IMR-90 (cell line): ENCODE data around the gene IFIT2. TPM values are rescaled to one million over a fixed set of nuclear protein-coding genes. Genes with fewer than 3 reads are reported as not detected.
A peak's percentile ranks its signal among the peaks of the same experiment; 100 is the strongest.

Experiments
- ATAC-seq: fragments of 200-7000 bp; cut with Tn5 transposase; 2 replicates; pipeline ENCODE4 v1.9.1; 2020; ENCODE audit warnings: low read depth, mild to moderate bottlenecking, moderate library complexity
- BruUV-seq: library from RNA; stranded (reverse); fragments of 400-500 nt; replicated peaks from 2 replicates; lab custom pipeline; 2021; lab: Mats Ljungman, UMichigan
- CTCF ChIA-PET: fragments of 300-600 bp; formaldehyde crosslinking; extraction: SDS; loops from one replicate; lab custom pipeline; 2021; ENCODE audit warnings: antibody characterized with exemption; lab: Yijun Ruan, JAX
- POLR2A ChIA-PET: fragments of 300-600 bp; sonication (Branson Sonifier 250); formaldehyde crosslinking; loops from one replicate; lab custom pipeline; 2022; ENCODE audit warnings: antibody characterized with exemption; ENCODE audit not compliant: unreplicated experiment; lab: Charles Lee
- DNase-seq: peaks from one replicate; pipeline ENCODE4 v3.0.0; 2013
- H2AFZ ChIP-seq: replicated peaks from 2 replicates; pipeline ENCODE3; 2013; ENCODE audit warnings: low read length, mild to moderate bottlenecking; ENCODE audit not compliant: poor library complexity
- H2AK5ac ChIP-seq: 2 replicates; pipeline ENCODE4 v1.6.1; 2013; ENCODE audit warnings: low read depth, low read length, inconsistent platforms
- H2AK9ac ChIP-seq: replicated peaks from 2 replicates; pipeline ENCODE3; 2013; ENCODE audit warnings: mild to moderate bottlenecking, low read depth, low read length, moderate library complexity; ENCODE audit not compliant: poor library complexity
- H2BK120ac ChIP-seq: 2 replicates; pipeline ENCODE4 v1.6.1; 2013; ENCODE audit warnings: low read depth, low read length, inconsistent platforms
- H2BK15ac ChIP-seq: 3 replicates; pipeline ENCODE4 v1.6.1; 2013; ENCODE audit warnings: low read depth, low read length, inconsistent platforms
- H2BK20ac ChIP-seq: 2 replicates; pipeline ENCODE4 v1.6.1; 2013; ENCODE audit warnings: low read depth, mild to moderate bottlenecking, inconsistent platforms, low read length, moderate library complexity
- H2BK5ac ChIP-seq: 2 replicates; pipeline ENCODE4 v1.6.1; 2013; ENCODE audit warnings: mild to moderate bottlenecking, low read depth, low read length, inconsistent platforms; ENCODE audit not compliant: poor library complexity, severe bottlenecking
- H3K14ac ChIP-seq: replicated peaks from 2 replicates; pipeline ENCODE4 v1.6.1; 2013; ENCODE audit warnings: low read depth, low read length, inconsistent platforms
- H3K18ac ChIP-seq: 2 replicates; pipeline ENCODE4 v1.6.1; 2013; ENCODE audit warnings: low read depth, low read length, control low read depth
- H3K23ac ChIP-seq: 2 replicates; pipeline ENCODE4 v1.6.1; 2013; ENCODE audit warnings: low read depth, low read length, inconsistent platforms
- H3K27ac ChIP-seq: 2 replicates; pipeline ENCODE4 v1.5.1; 2013; ENCODE audit warnings: mild to moderate bottlenecking, control low read depth, low read length; ENCODE audit not compliant: insufficient read depth
- H3K27me3 ChIP-seq: 2 replicates; pipeline ENCODE4 v1.6.1; 2013; ENCODE audit warnings: low read length; ENCODE audit not compliant: control insufficient read depth, insufficient read depth
- H3K36me3 ChIP-seq: 2 replicates; pipeline ENCODE4 v1.6.1; 2013; ENCODE audit warnings: low read length, mixed read lengths; ENCODE audit not compliant: control insufficient read depth, insufficient read depth
- H3K4ac ChIP-seq: 2 replicates; pipeline ENCODE4 v1.6.1; 2013; ENCODE audit warnings: low read depth, low read length, inconsistent platforms
- H3K4me1 ChIP-seq: 2 replicates; pipeline ENCODE4 v1.6.1; 2013; ENCODE audit warnings: low read length, mixed read lengths; ENCODE audit not compliant: control insufficient read depth, insufficient read depth
- H3K4me2 ChIP-seq: 2 replicates; pipeline ENCODE4 v1.6.1; 2013; ENCODE audit warnings: low read depth, mild to moderate bottlenecking, control low read depth, low read length, moderate library complexity
- H3K4me3 ChIP-seq: 2 replicates; pipeline ENCODE4 v1.5.1; 2013; ENCODE audit warnings: low read depth, mild to moderate bottlenecking, control low read depth, low read length, moderate library complexity; ENCODE audit not compliant: insufficient read depth
- H3K56ac ChIP-seq: 2 replicates; pipeline ENCODE4 v1.6.1; 2013; ENCODE audit warnings: low read length, inconsistent platforms; ENCODE audit not compliant: insufficient read depth; ENCODE audit errors: extremely low read depth
- H3K79me1 ChIP-seq, 2 experiments: 2 replicates each; pipeline ENCODE4 v1.6.1; 2013; ENCODE audit warnings: low read length in 2 of 2, inconsistent platforms in 1 of 2, low read depth in 1 of 2
- H3K9ac ChIP-seq: 2 replicates; pipeline ENCODE4 v1.6.1; 2013; ENCODE audit warnings: low read depth, low read length, control low read depth
- H3K9me1 ChIP-seq: 2 replicates; pipeline ENCODE4 v1.6.1; 2013; ENCODE audit warnings: low read length, inconsistent platforms; ENCODE audit not compliant: insufficient read depth
- H3K9me3 ChIP-seq: 2 replicates; pipeline ENCODE4 v1.6.1; 2013; ENCODE audit warnings: low read length; ENCODE audit not compliant: control insufficient read depth, insufficient read depth
- H4K20me1 ChIP-seq: 2 replicates; pipeline ENCODE4 v1.6.1; 2013; ENCODE audit warnings: low read length, inconsistent platforms; ENCODE audit not compliant: insufficient read depth
- H4K5ac ChIP-seq: 2 replicates; pipeline ENCODE4 v1.6.1; 2013; ENCODE audit warnings: mild to moderate bottlenecking, low read depth, low read length, control low read depth
- H4K8ac ChIP-seq, 2 experiments: 2 replicates each; pipeline ENCODE4 v1.6.1; 2013; ENCODE audit warnings: low read depth in 2 of 2, low read length in 2 of 2, control low read depth in 1 of 2, inconsistent platforms in 1 of 2
- H4K91ac ChIP-seq: 2 replicates; pipeline ENCODE4 v1.6.1; 2013; ENCODE audit warnings: low read depth, low read length, inconsistent platforms; ENCODE audit not compliant: insufficient read depth
- BHLHE40 ChIP-seq: fragments of 150-350 bp; IDR thresholded peaks from 2 replicates; pipeline ENCODE4 v1.6.1; 2016; ENCODE audit warnings: mild to moderate bottlenecking, low read depth, low read length
- CEBPB ChIP-seq: IDR thresholded peaks from 2 replicates; pipeline ENCODE4 v1.6.1; 2012; ENCODE audit warnings: low read depth, low read length, improper control_type of control experiment
- CHD1 ChIP-seq: IDR thresholded peaks from 2 replicates; pipeline ENCODE4 v1.6.1; 2012; ENCODE audit warnings: low read depth, low read length, improper control_type of control experiment
- FOS ChIP-seq: fragments of 150-350 bp; IDR thresholded peaks from 2 replicates; pipeline ENCODE4 v1.6.1; 2016; ENCODE audit warnings: low read depth, low read length
- MAFK ChIP-seq: IDR thresholded peaks from 2 replicates; pipeline ENCODE4 v1.6.1; 2012; ENCODE audit warnings: low read depth, low read length, improper control_type of control experiment
- MAZ ChIP-seq: IDR thresholded peaks from 2 replicates; pipeline ENCODE4 v1.6.1; 2012; ENCODE audit warnings: low read depth, mild to moderate bottlenecking, low read length, improper control_type of control experiment, moderate library complexity, borderline replicate concordance
- MXI1 ChIP-seq: IDR thresholded peaks from 2 replicates; pipeline ENCODE4 v1.6.1; 2012; ENCODE audit warnings: low read depth, mild to moderate bottlenecking, low read length, moderate library complexity, borderline replicate concordance
- NFE2L2 ChIP-seq: fragments of 150-350 bp; IDR thresholded peaks from 2 replicates; pipeline ENCODE4 v1.6.1; 2016; ENCODE audit warnings: low read depth, mild to moderate bottlenecking, low read length
- POLR2A ChIP-seq: IDR thresholded peaks from 2 replicates; pipeline ENCODE4 v1.6.1; 2012; ENCODE audit warnings: mild to moderate bottlenecking, low read depth, low read length
- RAD21 ChIP-seq: IDR thresholded peaks from 2 replicates; pipeline ENCODE4 v1.6.1; 2012; ENCODE audit warnings: low read length, improper control_type of control experiment
- RCOR1 ChIP-seq: IDR thresholded peaks from 2 replicates; pipeline ENCODE4 v1.6.1; 2012; ENCODE audit warnings: mild to moderate bottlenecking, low read length, improper control_type of control experiment; ENCODE audit not compliant: insufficient replicate concordance
- RFX5 ChIP-seq: IDR thresholded peaks from 2 replicates; pipeline ENCODE4 v1.8.0; 2012; ENCODE audit warnings: low read depth, mild to moderate bottlenecking, low read length, moderate library complexity
- SMC3 ChIP-seq: fragments of 150-350 bp; IDR thresholded peaks from 2 replicates; pipeline ENCODE4 v1.6.1; 2016; ENCODE audit warnings: low read depth, mild to moderate bottlenecking, antibody characterized with exemption, low read length, moderate library complexity
- WGBS, 2 experiments: methylation state at CpG; one replicate each; pipeline versions ENCODE4 v1.1.5 to v1.1.7; 2013; ENCODE audit warnings: missing lambda C conversion rate in 2 of 2; ENCODE audit not compliant: insufficient read length in 1 of 2; ENCODE audit errors: extremely low coverage in 2 of 2; 5-methylcytosine and 5-hydroxymethylcytosine counted together
- dilution Hi-C: fragments of 300-500 bp; cut with HindIII; formaldehyde crosslinking; loops from one replicate; pipeline ENCODE4 v1.14.3; 2018; ENCODE audit warnings: low sequenced_read_pairs; ENCODE audit not compliant: unreplicated experiment
- in situ Hi-C: fragments of 300-500 bp; cut with MboI; formaldehyde crosslinking; loops from 3 replicates; pipeline ENCODE4 v1.14.3; 2019; ENCODE audit warnings: low sequenced_read_pairs, inconsistent platforms, mixed read lengths
- intact Hi-C: fragments of 100-400 bp; cut with micrococcal nuclease; formaldehyde crosslinking; loops from 2 replicates; pipeline ENCODE4 v1.10.0; 2022
- polyA plus RNA-seq, 3 experiments: library from polyadenylated mRNA; depleted of rRNA; stranded (reverse); fragments of >200 nt; gene quantifications; 2 replicates each; pipeline ENCODE4 v1.2.3, GENCODE V29; 2012; ENCODE audit warnings: low replicate concordance in 1 of 3
- total RNA-seq: library from RNA; depleted of rRNA; stranded (reverse); fragments of >200 nt; gene quantifications from 2 replicates; pipeline ENCODE4 v1.2.3, GENCODE V29; 2012
- TF ChIP-seq, protein P1 (sequence below): fragments of 150-350 bp; IDR thresholded peaks from 2 replicates; pipeline ENCODE4 v1.6.1; 2016; ENCODE audit warnings: low read depth, mild to moderate bottlenecking, low read length, moderate library complexity, borderline replicate concordance
- TF ChIP-seq, protein P2 (sequence below): conservative IDR thresholded peaks from 2 replicates; pipeline ENCODE4 v1.5.1; 2012; ENCODE audit warnings: mild to moderate bottlenecking, low read depth, low read length, improper control_type of control experiment
- TF ChIP-seq, protein P3 (sequence below): fragments of 150-350 bp; IDR thresholded peaks from 2 replicates; pipeline ENCODE4 v1.6.1; 2017; ENCODE audit warnings: mild to moderate bottlenecking, antibody characterized with exemption, low read length, low read depth

The IFIT2 gene
- total and polyA plus RNA-seq, 2 of the 4 experiments (the other 2 are of a cell fraction) = 1.1 to 2.2 TPM

DNA sequence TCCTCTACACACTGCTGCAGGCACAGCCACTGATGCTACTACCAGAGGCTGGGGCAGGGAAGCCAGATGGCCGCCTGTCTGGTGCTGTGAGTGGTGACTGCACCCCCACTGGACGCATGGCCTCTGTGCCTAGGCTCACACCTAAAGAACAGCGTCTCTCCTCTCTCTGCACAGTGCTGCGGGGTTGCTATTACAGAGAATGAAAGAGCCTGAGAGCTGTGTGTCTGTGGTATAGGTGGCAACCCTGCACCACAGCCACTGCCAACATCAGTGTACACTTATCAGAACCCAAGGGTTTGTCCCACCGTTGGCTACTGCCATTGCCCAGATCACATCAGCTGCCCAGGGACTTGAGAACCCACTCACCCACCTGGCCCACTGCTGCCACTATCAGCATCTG, 4.1 kb upstream of the IFIT2 start:
- DNase-seq (no peak), ATAC-seq (no peak)
- Histone ChIP-seq H2BK15ac (peak overlapping the region; percentile 23; the same call in 1 of the 3 replicates), H2AK9ac (no peak overlapping the region), H3K27ac (no peak overlapping the region), H3K18ac (peak overlapping the region; percentile 13; the same call in 1 of the 2 replicates), H4K91ac (peak overlapping the region; percentile 24; the same call in 1 of the 2 replicates), H3K27me3 (no peaks in the 10 kb centered on the region), H2BK20ac (0 out of 2 replicates have a peak overlapping the region, but pooled peaks have one; percentile 17), H3K9me1 (no peaks in the 10 kb centered on the region; the same call in 1 of the 2 replicates), H2AK5ac (no peak overlapping the region; the same call in 1 of the 2 replicates), H3K4me3 (no peak overlapping the region), H3K23ac (no peak overlapping the region), H4K8ac (no peak overlapping the region), H2BK120ac (no peak overlapping the region), H4K5ac (no peak overlapping the region), H3K9me3 (no peaks in the 10 kb centered on the region), H4K20me1 (no peaks in the 10 kb centered on the region), H3K14ac (no peak overlapping the region), H2BK5ac (no peak overlapping the region), H3K56ac (no peak overlapping the region), H3K9ac (no peak overlapping the region), H3K4ac (0 out of 2 replicates have a peak overlapping the region, but pooled peaks have one; percentile 7), H3K36me3 (no peaks in the 10 kb centered on the region), H2AFZ (peak overlapping the region; percentile 5), H3K4me1 (peaks cover 10% of the 10 kb centered on the region), H3K4me2 (no peak overlapping the region), H3K79me1 (no peaks in the 10 kb centered on the region)
- TF ChIP-seq MAZ = no peak
- TF ChIP-seq CEBPB = no peak
- TF ChIP-seq, protein P1, sequence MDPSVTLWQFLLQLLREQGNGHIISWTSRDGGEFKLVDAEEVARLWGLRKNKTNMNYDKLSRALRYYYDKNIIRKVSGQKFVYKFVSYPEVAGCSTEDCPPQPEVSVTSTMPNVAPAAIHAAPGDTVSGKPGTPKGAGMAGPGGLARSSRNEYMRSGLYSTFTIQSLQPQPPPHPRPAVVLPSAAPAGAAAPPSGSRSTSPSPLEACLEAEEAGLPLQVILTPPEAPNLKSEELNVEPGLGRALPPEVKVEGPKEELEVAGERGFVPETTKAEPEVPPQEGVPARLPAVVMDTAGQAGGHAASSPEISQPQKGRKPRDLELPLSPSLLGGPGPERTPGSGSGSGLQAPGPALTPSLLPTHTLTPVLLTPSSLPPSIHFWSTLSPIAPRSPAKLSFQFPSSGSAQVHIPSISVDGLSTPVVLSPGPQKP = no peak
- no peak for TF ChIP-seq BHLHE40
- TF ChIP-seq, protein P2, sequence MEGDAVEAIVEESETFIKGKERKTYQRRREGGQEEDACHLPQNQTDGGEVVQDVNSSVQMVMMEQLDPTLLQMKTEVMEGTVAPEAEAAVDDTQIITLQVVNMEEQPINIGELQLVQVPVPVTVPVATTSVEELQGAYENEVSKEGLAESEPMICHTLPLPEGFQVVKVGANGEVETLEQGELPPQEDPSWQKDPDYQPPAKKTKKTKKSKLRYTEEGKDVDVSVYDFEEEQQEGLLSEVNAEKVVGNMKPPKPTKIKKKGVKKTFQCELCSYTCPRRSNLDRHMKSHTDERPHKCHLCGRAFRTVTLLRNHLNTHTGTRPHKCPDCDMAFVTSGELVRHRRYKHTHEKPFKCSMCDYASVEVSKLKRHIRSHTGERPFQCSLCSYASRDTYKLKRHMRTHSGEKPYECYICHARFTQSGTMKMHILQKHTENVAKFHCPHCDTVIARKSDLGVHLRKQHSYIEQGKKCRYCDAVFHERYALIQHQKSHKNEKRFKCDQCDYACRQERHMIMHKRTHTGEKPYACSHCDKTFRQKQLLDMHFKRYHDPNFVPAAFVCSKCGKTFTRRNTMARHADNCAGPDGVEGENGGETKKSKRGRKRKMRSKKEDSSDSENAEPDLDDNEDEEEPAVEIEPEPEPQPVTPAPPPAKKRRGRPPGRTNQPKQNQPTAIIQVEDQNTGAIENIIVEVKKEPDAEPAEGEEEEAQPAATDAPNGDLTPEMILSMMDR = no peak
- TF ChIP-seq POLR2A = no peak
- TF ChIP-seq RAD21 = no peak
- no peak for TF ChIP-seq MAFK
- TF ChIP-seq NFE2L2 = no peak
- TF ChIP-seq RFX5 = no peak
- TF ChIP-seq, protein P3, sequence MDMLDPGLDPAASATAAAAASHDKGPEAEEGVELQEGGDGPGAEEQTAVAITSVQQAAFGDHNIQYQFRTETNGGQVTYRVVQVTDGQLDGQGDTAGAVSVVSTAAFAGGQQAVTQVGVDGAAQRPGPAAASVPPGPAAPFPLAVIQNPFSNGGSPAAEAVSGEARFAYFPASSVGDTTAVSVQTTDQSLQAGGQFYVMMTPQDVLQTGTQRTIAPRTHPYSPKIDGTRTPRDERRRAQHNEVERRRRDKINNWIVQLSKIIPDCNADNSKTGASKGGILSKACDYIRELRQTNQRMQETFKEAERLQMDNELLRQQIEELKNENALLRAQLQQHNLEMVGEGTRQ = no peak
- TF ChIP-seq SMC3 = no peak
- TF ChIP-seq FOS = no peak
- TF ChIP-seq CHD1 = no peak
- TF ChIP-seq RCOR1 = no peak
- TF ChIP-seq MXI1 = no peak
- BruUV-seq = no TSS peak
- POLR2A ChIA-PET = no interaction called here
- intact Hi-C loops (loop anchor here (5.0 kb wide), 1 partner anchor 445 kb away; the partner anchor contains the start of gene ANKRD22), in situ Hi-C loops (no loop called here), dilution Hi-C loops (no loop called here)
- CTCF ChIA-PET = no interaction called here
- 100% methylated on average over 1 of the region's 5 CpGs; no CpG with 5 or more reads in 1 of the 2 experiments for WGBS, 2 experiments
